Testis (tissue), 2 donors: Measurements from ENCODE around the gene KCNJ10.

Source experiments
- CTCF ChIP-seq, 3 experiments: fragments of 450-650 bp in 2 of 3; fragments of 200-600 bp in 1 of 3; sonication (generic) in 1 of 3; IDR thresholded peaks; one replicate each; pipeline ENCODE4 v1.5.1; 2016 to 2019; ENCODE audit warnings: antibody characterized with exemption in 3 of 3, mild to moderate bottlenecking in 2 of 3, moderate library complexity in 1 of 3
- POLR2A ChIP-seq: fragments of 450-650 bp; IDR thresholded peaks from one replicate; pipeline ENCODE4 v1.6.1; 2017; ENCODE audit warnings: antibody characterized with exemption, mild to moderate bottlenecking, moderate library complexity

- TF ChIP-seq CTCF (IDR thresholded peaks at IDR 0.05) (no peak), POLR2A (no peak)
These were observed 25.6 kb upstream of the KCNJ10 start for GRCh38 chr1:160095382-160096105.
